H7 (cell line): ENCODE data around the gene CD226. TPM values are rescaled to one million over a fixed set of nuclear protein-coding genes. Genes with fewer than 3 reads are reported as not detected.
"Not testable (repeated sequence)": the region's sequence is repeated elsewhere in the genome, so short reads cannot be mapped to it uniquely, and the experiment has no call there.

Experiments
- DNase-seq: peaks from one replicate; pipeline ENCODE4 v3.0.0; 2012
- H3K27me3 ChIP-seq: 2 replicates; pipeline ENCODE4 v1.6.0; 2011; ENCODE audit warnings: mild to moderate bottlenecking, low read length; ENCODE audit not compliant: control insufficient read depth, insufficient read depth
- H3K36me3 ChIP-seq: replicated peaks from 2 replicates; pipeline ENCODE4 v1.5.1; 2011; ENCODE audit warnings: low read length; ENCODE audit not compliant: control insufficient read depth, insufficient read depth
- H3K4me3 ChIP-seq: 2 replicates; pipeline ENCODE4 v1.5.1; 2011; ENCODE audit warnings: low read depth, mild to moderate bottlenecking, control low read depth, low read length, moderate library complexity; ENCODE audit not compliant: insufficient read depth
- total RNA-seq: library from RNA; depleted of rRNA; stranded (reverse); fragments of >200 nt; shearing (Covaris generic); gene quantifications from 2 replicates; pipeline ENCODE4 v1.2.3, GENCODE V29; 2014; rRNA removed

CD226 gene
- total RNA-seq, result not detected in 2 replicates

DNA sequence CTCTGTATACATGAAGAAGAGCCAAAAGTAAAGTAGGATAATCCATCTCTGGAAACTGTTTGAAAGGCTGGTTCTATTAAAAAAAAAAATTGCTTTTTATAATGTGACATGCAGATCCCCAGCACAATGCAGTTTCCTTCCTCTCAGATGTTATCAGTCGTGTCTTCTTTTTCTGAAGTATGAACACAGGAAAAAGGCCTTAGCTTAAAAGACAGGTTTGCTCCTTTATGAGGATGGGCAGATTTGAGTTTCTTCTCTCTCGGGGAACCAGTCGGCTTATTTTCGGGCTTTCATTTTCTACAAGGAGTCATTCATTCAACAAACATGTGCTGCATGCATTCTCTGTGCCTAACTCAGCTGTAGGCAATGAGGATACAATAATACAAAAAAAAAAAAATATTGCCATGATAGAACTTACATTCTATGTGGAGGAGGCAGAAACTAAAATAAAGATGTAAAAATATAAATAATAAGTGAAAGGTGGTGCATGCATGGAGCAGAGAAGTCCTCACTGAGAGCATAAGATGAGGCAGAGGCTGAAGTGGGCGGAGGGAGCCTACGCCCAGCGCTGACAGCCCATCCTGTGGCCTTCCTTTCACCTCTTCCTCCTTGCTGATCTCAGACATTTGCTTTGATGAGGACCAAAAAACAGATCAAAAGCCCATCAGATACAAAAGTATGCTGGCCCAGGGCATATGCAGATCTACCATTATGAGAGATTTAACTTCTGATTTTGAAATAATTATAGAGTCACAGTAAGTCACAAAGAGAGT, at the start of gene CD226:
TSS of gene CD226 (minus strand) at position 513 of the 773 bp plus-strand sequence. CDS start at position 46, 467 bp downstream.
- no peak for DNase-seq
- Histone ChIP-seq H3K36me3 (no peaks in the 10 kb centered on the region), H3K27me3 (no peaks in the 10 kb centered on the region), H3K4me3 (no peak within 1 kb of the TSS)

DNA sequence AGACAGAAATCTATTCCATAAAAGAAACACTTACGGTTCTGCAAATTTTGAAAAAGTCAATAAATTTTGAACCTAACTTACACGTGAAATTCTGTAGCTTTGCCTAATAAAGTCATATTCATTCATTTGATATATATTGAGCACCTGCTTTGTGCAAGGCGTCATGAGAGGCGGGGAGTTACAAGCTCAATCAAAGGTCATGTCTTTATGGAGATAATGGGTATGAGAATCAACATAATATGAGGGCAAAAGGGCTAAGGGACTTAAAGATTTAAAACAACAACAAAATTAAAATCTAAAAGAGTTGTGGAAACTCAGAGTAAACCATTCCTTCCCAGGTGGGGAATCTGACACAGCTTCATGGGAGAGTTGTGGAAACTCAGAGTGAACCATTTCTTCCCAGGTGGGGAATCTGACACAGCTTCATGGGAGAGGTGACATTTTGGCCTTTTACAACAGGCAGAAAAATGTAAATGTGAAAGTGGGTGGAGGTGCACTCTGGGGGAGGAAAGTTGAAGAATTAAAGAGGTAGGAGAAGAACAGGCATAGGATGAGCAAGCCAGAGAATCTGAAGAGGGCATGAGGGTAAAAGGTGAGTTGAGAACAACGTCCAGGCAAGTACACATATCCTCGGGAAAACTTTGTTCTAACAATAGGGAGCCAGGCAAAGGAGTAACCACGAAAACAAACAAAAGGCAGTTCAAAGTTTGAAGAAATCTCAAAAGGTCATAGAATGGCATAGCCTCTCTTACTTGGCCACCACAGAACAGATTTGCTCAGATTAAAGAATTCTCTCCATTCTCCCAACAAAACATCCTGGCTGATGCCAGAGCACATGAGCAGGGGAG, 49.5 kb upstream of the CD226 start:
- Histone ChIP-seq H3K4me3 (no peak overlapping the region), H3K36me3 (no peaks in the 10 kb centered on the region), H3K27me3 (no peaks in the 10 kb centered on the region)
- DNase-seq, result no peak

DNA sequence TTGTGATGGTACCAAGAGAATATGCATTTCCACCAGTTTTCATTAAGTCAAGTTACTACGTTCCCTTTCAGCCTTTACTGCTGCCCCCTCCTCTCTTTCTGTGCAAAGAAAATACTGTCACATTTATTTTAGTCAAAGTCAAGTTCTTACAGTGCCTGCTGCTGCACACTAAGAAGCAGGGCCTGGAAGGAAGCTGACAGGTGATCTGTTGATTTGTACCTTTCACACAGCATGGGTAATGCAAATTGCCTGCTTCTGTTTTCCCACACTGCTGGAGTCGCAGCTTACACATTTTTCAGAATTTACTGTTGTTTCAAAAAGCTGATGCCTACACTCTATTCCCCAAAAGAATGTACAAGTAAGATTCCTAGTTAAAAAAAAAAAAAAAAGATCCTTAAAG, 48.7 kb upstream of the CD226 start:
- Histone ChIP-seq H3K4me3 (no peak overlapping the region), H3K27me3 (no peaks in the 10 kb centered on the region), H3K36me3 (no peaks in the 10 kb centered on the region)
- no peak for DNase-seq

DNA sequence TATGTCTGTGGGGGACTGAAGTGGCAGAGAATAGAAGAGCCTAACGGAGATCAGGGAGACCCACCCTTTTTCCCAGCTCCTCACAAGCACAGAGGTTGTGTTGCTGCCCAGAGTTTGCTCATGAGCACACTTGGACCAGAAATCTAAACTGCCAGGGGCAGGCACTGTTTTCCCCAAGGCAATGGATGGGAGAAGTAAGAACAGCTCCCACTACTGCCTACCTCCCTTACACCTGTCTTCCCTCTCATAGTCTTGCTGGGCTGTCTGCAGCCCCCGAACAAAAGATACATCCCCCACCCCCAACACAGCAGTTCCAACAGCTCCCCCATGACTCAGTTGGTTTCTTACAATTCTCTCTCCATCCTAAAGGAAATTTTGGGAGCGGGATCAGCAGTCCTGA, 48.1 kb upstream of the CD226 start:
- no peaks in the 10 kb centered on the region for H3K36me3 ChIP-seq
- DNase-seq, result no peak
- H3K27me3 ChIP-seq, result no peaks in the 10 kb centered on the region
- no peak overlapping the region for H3K4me3 ChIP-seq

DNA sequence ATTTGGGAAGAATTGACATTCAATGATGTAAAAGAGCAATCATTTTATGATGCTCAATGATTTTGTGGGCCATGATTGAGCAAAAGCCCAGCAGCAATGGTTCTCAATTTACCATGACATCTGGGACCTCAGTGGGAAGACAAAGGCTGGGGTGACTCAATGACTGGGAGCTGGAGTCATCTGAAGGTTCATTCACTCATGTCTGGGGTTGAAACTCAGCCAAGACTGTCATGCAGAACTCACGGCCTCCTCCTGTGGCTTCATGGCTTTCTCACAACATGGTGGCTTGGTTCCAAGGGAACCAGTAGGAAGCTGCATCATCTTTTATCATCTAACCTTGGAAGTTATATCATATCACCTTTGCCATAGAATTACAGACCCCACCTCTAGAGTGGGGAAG, 45.1 kb upstream of the CD226 start:
- no peaks in the 10 kb centered on the region for H3K36me3 ChIP-seq
- H3K4me3 ChIP-seq, result no peak overlapping the region
- no peak for DNase-seq
- H3K27me3 ChIP-seq, result no peaks in the 10 kb centered on the region

DNA sequence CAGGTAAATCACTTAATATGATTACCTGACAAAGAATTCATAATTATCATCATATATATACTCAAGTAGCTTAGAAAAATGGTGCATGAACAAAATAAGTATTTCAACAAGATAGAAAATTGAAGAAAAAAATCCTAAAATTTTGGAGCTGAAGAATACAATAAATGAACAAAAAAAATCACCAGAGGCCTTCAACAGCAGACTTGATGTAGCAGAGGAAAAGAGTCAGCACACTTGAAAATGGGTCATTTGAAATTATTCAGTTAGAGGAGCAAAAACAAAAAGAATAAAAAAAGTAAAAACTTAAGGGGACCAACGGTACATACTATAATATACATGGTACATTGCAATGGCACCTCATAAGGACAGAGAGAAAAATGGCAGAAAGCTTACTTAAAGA, 40.2 kb upstream of the CD226 start:
- H3K4me3 ChIP-seq, result no peak overlapping the region
- H3K27me3 ChIP-seq, result no peaks in the 10 kb centered on the region
- H3K36me3 ChIP-seq, result no peaks in the 10 kb centered on the region
- DNase-seq, result no peak

DNA sequence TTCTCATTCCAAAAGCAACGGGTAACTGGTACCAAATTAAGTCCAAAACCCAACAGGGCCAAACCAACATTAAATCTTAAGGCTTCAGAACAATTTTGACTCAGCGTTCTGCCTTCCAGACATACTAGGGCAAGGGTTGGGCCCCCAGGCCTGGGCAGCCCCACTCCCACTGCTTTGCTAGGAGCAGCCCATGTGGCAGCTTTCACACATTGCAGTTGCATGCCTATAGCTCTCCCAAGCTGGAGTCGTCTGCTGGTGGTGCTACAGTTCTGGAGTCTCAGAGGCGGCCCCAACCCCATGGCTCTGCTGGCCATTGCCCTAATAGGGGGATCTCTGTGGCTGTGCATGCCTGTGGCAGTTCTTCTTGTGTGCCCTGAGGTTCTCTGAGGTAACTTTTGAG, 37.6 kb upstream of the CD226 start:
- H3K27me3 ChIP-seq, result no peaks in the 10 kb centered on the region
- peak; percentile 7 for DNase-seq
- no peak overlapping the region for H3K4me3 ChIP-seq
- no peaks in the 10 kb centered on the region for H3K36me3 ChIP-seq

DNA sequence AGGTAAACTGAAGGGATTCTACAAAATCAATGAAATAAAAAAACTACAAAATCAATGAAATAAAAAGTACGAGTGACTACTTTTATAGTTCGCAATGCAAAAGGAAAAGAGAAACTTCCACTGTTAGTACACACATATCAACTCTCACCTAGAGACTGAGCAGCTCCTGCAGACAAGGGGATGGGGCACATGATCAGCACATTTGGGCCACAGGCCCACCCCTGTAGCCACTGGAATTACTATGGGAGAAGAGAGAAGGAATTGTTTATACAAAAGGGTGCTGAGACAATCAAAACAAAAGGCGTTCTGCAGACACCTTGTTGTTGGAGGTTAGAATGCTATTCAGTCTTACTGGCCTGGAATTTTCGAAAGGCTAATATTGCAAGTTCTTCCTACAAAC, 34.7 kb upstream of the CD226 start:
- no peak overlapping the region for H3K4me3 ChIP-seq
- no peaks in the 10 kb centered on the region for H3K36me3 ChIP-seq
- DNase-seq, result peak; percentile 11
- no peaks in the 10 kb centered on the region for H3K27me3 ChIP-seq

DNA sequence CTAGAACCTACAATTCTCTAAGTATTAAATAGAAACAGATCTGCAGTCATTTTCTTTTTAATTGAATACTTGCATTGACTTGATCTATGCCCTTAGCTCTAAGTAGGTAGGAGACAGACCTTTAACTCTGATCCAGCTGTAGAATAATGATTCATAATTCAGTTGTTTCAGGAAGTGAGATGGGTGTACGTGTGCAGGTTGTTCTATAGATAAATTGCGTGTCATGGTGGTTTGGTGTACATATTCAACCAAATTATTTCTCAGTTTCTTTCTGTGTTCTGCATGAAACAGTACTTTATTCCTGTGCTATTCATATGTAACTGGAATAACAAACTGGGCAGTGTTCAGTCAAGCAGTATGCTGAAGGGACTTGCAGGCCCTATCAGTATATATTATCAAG, 34.3 kb upstream of the CD226 start:
- no peaks in the 10 kb centered on the region for H3K36me3 ChIP-seq
- no peaks in the 10 kb centered on the region for H3K27me3 ChIP-seq
- DNase-seq, result no peak
- H3K4me3 ChIP-seq, result no peak overlapping the region

DNA sequence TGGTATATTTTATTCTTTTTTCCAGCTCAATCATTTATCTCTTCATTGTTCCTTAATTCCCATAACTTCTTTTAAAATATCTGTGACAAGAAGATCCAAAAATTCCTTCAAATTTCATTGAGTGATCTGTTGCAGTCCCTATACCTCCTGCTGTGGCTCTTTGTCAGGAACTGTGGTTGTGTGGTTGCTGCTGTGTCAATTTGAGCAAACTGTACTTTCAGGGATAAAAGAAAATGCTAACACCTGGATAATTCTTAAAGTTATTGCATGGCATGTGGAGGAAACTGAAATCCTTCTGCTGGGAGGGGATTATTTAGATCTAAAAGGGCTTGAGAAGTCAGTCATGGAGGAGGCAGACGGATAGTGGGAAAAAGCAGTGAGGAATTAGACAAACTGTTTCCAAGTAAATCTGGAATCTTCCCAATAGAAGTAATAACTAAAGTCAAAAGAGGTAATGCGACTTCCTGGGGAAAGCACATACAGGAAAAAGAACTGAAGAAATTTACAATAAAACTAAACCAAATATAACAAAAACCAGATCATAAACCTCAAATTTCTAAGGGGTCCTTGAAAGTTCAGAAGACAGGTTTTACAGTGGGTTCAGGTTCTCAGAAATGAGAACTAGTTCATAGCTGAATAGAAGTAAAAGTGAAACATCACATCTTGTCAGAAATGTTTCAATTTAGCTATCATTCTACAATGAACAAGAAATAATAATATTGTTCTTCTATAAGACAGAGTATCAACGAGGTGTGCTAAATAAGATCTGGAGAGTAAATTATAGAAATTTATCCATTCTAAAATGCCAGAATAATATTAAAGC, 33.5 kb upstream of the CD226 start:
- H3K4me3 ChIP-seq, result no peak overlapping the region
- no peak for DNase-seq
- H3K36me3 ChIP-seq, result no peaks in the 10 kb centered on the region
- no peaks in the 10 kb centered on the region for H3K27me3 ChIP-seq

DNA sequence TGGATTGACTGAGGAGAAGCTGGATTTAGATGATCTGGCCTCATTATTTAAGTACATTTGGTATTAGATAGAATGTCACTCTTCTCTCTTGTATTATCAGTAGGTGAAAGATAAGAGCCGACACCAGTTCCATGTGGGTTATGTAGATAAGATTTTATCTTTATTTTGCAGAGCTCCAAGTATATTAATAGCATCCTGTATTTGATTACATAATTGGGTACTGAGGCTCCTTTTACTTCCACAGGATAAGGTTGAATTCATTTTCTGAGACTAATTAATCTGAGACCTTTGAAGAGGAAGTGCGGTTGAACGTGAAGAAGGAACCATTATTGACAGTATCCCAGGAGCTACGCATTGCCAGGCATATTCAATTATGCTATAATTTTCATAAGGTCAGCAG, 32.8 kb upstream of the CD226 start:
- Histone ChIP-seq H3K27me3 (no peaks in the 10 kb centered on the region), H3K4me3 (no peak overlapping the region), H3K36me3 (no peaks in the 10 kb centered on the region)
- no peak for DNase-seq

DNA sequence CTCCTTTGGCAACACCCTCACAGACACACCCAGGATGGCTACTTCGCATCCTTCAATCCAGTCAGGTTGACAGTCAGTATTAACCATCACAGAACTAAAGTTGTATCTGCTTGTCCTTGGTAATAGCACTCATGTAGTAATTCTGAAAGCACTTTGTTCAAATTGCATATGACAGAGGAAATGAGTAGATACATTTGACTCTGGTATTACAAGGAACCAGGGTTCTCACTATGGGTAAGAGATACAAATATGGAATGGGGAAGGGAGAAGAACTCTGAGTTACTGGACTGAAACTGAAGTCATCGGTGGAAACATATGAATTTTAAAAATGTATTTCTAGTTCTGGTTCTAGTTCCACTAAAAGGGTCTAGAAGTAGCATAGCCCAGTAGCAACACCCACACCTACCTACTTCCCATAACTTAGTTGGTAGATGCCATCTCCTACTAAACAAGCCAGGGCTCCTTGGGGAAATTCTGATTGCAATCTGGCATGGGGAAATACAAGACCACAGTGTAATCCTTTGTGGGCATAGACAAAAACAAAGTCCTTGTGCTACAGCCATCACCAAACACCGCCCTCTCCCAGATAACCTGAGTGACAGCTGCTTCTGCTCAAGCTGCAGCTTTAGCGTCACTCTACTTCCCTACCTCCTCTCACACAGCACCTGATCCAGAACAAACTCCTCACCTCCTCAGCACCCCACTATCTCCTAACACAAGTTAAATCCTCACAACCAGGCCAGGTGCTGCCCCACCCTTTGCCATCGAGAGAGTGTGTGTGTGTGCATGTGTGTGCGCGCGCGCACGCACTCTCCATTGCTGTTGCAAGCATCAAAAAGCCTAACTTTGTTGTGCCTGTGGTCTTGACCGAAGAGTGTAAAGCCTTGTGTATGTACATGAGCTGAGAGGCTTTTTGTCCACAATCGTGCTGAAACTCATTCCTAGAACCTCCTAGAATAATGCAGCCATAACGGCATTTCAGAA, 31.4 kb upstream of the CD226 start:
- Histone ChIP-seq H3K36me3 (no peaks in the 10 kb centered on the region), H3K27me3 (no peaks in the 10 kb centered on the region), H3K4me3 (no peak overlapping the region)
- DNase-seq, result no peak

DNA sequence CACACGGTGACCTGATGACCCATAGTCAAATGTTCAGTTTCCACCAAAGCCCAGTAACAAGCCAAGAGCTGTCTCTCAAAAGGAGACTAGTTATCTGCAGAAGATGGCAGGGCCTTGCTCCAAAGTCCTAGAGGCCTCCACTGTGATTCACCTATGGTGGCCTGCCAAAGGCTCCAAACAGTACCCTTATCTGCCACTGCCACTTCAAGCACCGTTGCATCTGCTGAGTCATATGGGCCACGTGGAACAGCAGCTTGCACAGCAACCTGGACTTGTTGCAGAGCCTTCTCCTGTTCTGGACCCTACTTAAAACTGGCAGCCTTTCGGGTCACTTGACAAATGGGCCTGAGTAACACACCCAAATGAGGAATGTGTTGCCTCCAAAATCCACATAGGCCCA, 27.6 kb upstream of the CD226 start:
- not testable (repeated sequence) for H3K27me3 ChIP-seq, H3K4me3 ChIP-seq, DNase-seq, H3K36me3 ChIP-seq

DNA sequence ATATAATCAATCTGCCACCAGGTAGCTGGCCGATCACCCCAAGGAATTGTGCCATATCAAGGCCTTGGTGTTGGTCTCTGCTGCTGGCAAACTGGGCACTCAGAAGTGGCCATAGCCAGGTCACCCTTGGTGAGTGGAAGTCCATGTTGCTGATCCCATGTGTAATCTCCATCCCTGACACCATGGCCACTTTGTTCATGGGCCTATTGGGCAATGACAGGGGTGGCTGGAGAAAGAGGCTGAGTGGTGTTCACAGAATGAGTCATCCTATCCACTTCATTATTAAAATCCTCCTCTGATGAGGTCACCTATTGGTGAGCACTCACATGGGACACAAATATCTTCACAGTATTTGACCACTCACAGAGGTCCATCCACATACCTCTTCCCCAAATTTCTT, 26.7 kb upstream of the CD226 start:
- Histone ChIP-seq H3K36me3 (no peaks in the 10 kb centered on the region), H3K4me3 (no peak overlapping the region), H3K27me3 (no peaks in the 10 kb centered on the region)
- no peak for DNase-seq
